H9 (cell line): ENCODE data around the gene DNASE1L3. TPM values are rescaled to one million over a fixed set of nuclear protein-coding genes. Genes with fewer than 3 reads are reported as not detected.

Source experiments
- DNase-seq: peaks from one replicate; pipeline ENCODE4 v3.0.0-alpha.2; 2017
- H2AFZ ChIP-seq: one replicate; pipeline ENCODE4 v1.6.1; 2013; ENCODE audit warnings: mild to moderate bottlenecking, low read length, control low read depth, moderate library complexity
- H2AK5ac ChIP-seq: 2 replicates; pipeline ENCODE4 v1.6.1; 2013; ENCODE audit warnings: low read length, control low read depth, mixed read lengths; ENCODE audit not compliant: insufficient read length
- H2BK120ac ChIP-seq: one replicate; pipeline ENCODE4 v1.6.1; 2013; ENCODE audit warnings: low read depth, mild to moderate bottlenecking, low read length, control low read depth, inconsistent platforms; ENCODE audit not compliant: poor library complexity, severe bottlenecking
- H2BK12ac ChIP-seq: 2 replicates; pipeline ENCODE4 v1.6.1; 2013; ENCODE audit warnings: low read length, control low read depth, mixed read lengths, low read depth; ENCODE audit not compliant: insufficient read length
- H2BK15ac ChIP-seq: 2 replicates; pipeline ENCODE4 v1.6.1; 2013; ENCODE audit warnings: low read depth, low read length, control low read depth
- H2BK20ac ChIP-seq: one replicate; pipeline ENCODE4 v1.6.1; 2013; ENCODE audit warnings: low read depth, mild to moderate bottlenecking, low read length, control low read depth, inconsistent platforms; ENCODE audit not compliant: poor library complexity, severe bottlenecking
- H2BK5ac ChIP-seq: 2 replicates; pipeline ENCODE4 v1.6.1; 2013; ENCODE audit warnings: low read length, control low read depth, mixed read lengths; ENCODE audit not compliant: insufficient read length
- H3K14ac ChIP-seq: 2 replicates; pipeline ENCODE4 v1.6.1; 2013; ENCODE audit warnings: low read length, control low read depth; ENCODE audit not compliant: insufficient read depth
- H3K18ac ChIP-seq: 2 replicates; pipeline ENCODE4 v1.6.1; 2013; ENCODE audit warnings: low read depth, mild to moderate bottlenecking, mixed read lengths, low read length, control low read depth; ENCODE audit not compliant: insufficient read length
- H3K23ac ChIP-seq: 2 replicates; pipeline ENCODE4 v1.6.1; 2013; ENCODE audit warnings: low read length, control low read depth, mixed read lengths, low read depth; ENCODE audit not compliant: insufficient read length
- H3K23me2 ChIP-seq: 2 replicates; pipeline ENCODE4 v1.6.1; 2013; ENCODE audit warnings: low read depth, mild to moderate bottlenecking, mixed read lengths, low read length, control low read depth; ENCODE audit not compliant: insufficient read length, poor library complexity, severe bottlenecking
- H3K27ac ChIP-seq: 2 replicates; pipeline ENCODE4 v1.5.1; 2013; ENCODE audit warnings: low read length, control low read depth, mixed read lengths, low read depth; ENCODE audit not compliant: insufficient read length
- H3K27me3 ChIP-seq: 2 replicates; pipeline ENCODE4 v1.6.1; 2013; ENCODE audit warnings: low read length, control low read depth, inconsistent platforms; ENCODE audit not compliant: insufficient read depth
- H3K4ac ChIP-seq: 2 replicates; pipeline ENCODE4 v1.6.1; 2013; ENCODE audit warnings: low read depth, mild to moderate bottlenecking, control low read depth, inconsistent platforms, low read length, moderate library complexity
- H3K4me1 ChIP-seq: 2 replicates; pipeline ENCODE4 v1.6.1; 2013; ENCODE audit warnings: low read length, control low read depth, inconsistent platforms; ENCODE audit not compliant: insufficient read depth
- H3K4me2 ChIP-seq: 2 replicates; pipeline ENCODE4 v1.6.1; 2013; ENCODE audit warnings: low read length, control low read depth, mixed read lengths; ENCODE audit not compliant: insufficient read length, insufficient read depth
- H3K56ac ChIP-seq: 2 replicates; pipeline ENCODE4 v1.6.1; 2013; ENCODE audit warnings: low read depth, mild to moderate bottlenecking, mixed read lengths, low read length, control low read depth; ENCODE audit not compliant: insufficient read length
- H3K79me1 ChIP-seq: 2 replicates; pipeline ENCODE4 v1.6.1; 2013; ENCODE audit warnings: low read depth, mild to moderate bottlenecking, moderate library complexity, low read length, control low read depth, inconsistent platforms; ENCODE audit not compliant: insufficient read depth, poor library complexity, severe bottlenecking
- H3K79me2 ChIP-seq: 2 replicates; pipeline ENCODE4 v1.6.1; 2013; ENCODE audit warnings: low read length, control low read depth, inconsistent platforms; ENCODE audit not compliant: insufficient read depth
- H3K9ac ChIP-seq: 2 replicates; pipeline ENCODE4 v1.6.1; 2013; ENCODE audit warnings: low read length, control low read depth, mixed read lengths; ENCODE audit not compliant: insufficient read length; ENCODE audit errors: extremely low read depth
- H3K9me3 ChIP-seq: one replicate; pipeline ENCODE4 v1.6.1; 2013; ENCODE audit warnings: low read depth, low read length, inconsistent platforms; ENCODE audit not compliant: control insufficient read depth
- H3T11ph ChIP-seq: one replicate; pipeline ENCODE4 v1.6.1; 2013; ENCODE audit warnings: mild to moderate bottlenecking, low read length, control low read depth, inconsistent platforms
- H4K20me1 ChIP-seq: one replicate; pipeline ENCODE4 v1.6.1; 2013; ENCODE audit not compliant: control insufficient read depth, insufficient read length, insufficient read depth
- H4K5ac ChIP-seq: 2 replicates; pipeline ENCODE4 v1.6.1; 2013; ENCODE audit warnings: low read depth, mild to moderate bottlenecking, mixed read lengths, low read length, control low read depth; ENCODE audit not compliant: insufficient read length
- H4K8ac ChIP-seq: replicated peaks from 2 replicates; pipeline ENCODE4 v1.6.1; 2013; ENCODE audit warnings: low read length, control low read depth, mixed read lengths, low read depth; ENCODE audit not compliant: insufficient read length
- H4K91ac ChIP-seq: 2 replicates; pipeline ENCODE4 v1.6.1; 2013; ENCODE audit warnings: low read depth, mild to moderate bottlenecking, moderate library complexity, mixed read lengths, low read length, control low read depth; ENCODE audit not compliant: insufficient read length
- H3K27ac Mint-ChIP-seq, 3 experiments: 2 replicates in 2 of 3; 3 replicates in 1 of 3; pipeline ENCODE4 v1.8.0; 2020 to 2021; ENCODE audit warnings: mixed read lengths in 3 of 3, mild to moderate bottlenecking in 1 of 3, moderate library complexity in 1 of 3
- H3K27me3 Mint-ChIP-seq: 2 replicates; pipeline ENCODE4 v1.8.0; 2021; ENCODE audit warnings: low read depth, mild to moderate bottlenecking, moderate library complexity, mixed read lengths
- H3K36me3 Mint-ChIP-seq, 3 experiments: 2 replicates in 2 of 3; 3 replicates in 1 of 3; pipeline ENCODE4 v1.8.0; 2020 to 2021; ENCODE audit warnings: low read depth in 3 of 3, mixed read lengths in 3 of 3; ENCODE audit not compliant: insufficient read depth in 1 of 3
- H3K4me1 Mint-ChIP-seq, 2 experiments: 2 replicates each; pipeline ENCODE4 v1.8.0; 2020; ENCODE audit warnings: mixed read lengths in 2 of 2
- H3K4me3 Mint-ChIP-seq, 2 experiments: 2 replicates in 1 of 2; 3 replicates in 1 of 2; pipeline ENCODE4 v1.8.0; 2020 to 2021; ENCODE audit warnings: mild to moderate bottlenecking in 2 of 2, mixed read lengths in 2 of 2, moderate library complexity in 1 of 2
- H3K9me3 Mint-ChIP-seq, 2 experiments: 2 replicates in 1 of 2; 3 replicates in 1 of 2; pipeline ENCODE4 v1.8.0; 2020; ENCODE audit warnings: mild to moderate bottlenecking in 2 of 2, mixed read lengths in 2 of 2, moderate library complexity in 1 of 2
- CTCF ChIP-seq: fragments of 200-600 bp; sonication (generic); conservative IDR thresholded peaks from 3 replicates; pipeline ENCODE4 v1.8.0; 2021; ENCODE audit warnings: antibody characterized with exemption, mild to moderate bottlenecking
- WGBS: extraction: QIAGEN DNeasy Blood & Tissue Kit; methylation state at CpG from one replicate; pipeline ENCODE4 v1.1.7; 2013; ENCODE audit warnings: missing lambda C conversion rate, low lambda C conversion rate, mixed read lengths; ENCODE audit not compliant: insufficient read length; ENCODE audit errors: extremely low coverage; 5-methylcytosine and 5-hydroxymethylcytosine counted together
- total RNA-seq: library from RNA; stranded (reverse); gene quantifications from 2 replicates; pipeline ENCODE4 v1.2.1, GENCODE V29; 2021

DNASE1L3 gene
- total RNA-seq, 1 experiment from 2014 or later: not detected

- no peaks in the 10 kb centered on the region for H3K9me3 ChIP-seq
- H3K9me3 Mint-ChIP-seq: no peaks in the 10 kb centered on the region; a peak in 2 of 5 replicates
- H3K4me2 ChIP-seq: no peak overlapping the region
- no peaks in the 10 kb centered on the region for H3K4me1 ChIP-seq
- no peak overlapping the region for H3K4ac ChIP-seq
- no peak overlapping the region for H4K91ac ChIP-seq
- H3K9ac ChIP-seq: no peak overlapping the region
- H3K36me3 Mint-ChIP-seq: no peaks in the 10 kb centered on the region
- no peak for DNase-seq
- H3K4me1 Mint-ChIP-seq: no peaks in the 10 kb centered on the region; a peak in 1 of 4 replicates
- H3K56ac ChIP-seq: no peak overlapping the region
- H3K4me3 Mint-ChIP-seq: no peak overlapping the region
- H2BK5ac ChIP-seq: no peak overlapping the region
- H3T11ph ChIP-seq: no peak overlapping the region
- peak overlapping the region in 1 of 3 experiments; percentile 28; a peak in 1 of 7 replicates for H3K27ac Mint-ChIP-seq
- no peak overlapping the region for H2AK5ac ChIP-seq
- H2BK12ac ChIP-seq: no peak overlapping the region
- no peaks in the 10 kb centered on the region for H3K79me1 ChIP-seq
- no peaks in the 10 kb centered on the region for H3K23me2 ChIP-seq
- H2BK15ac ChIP-seq: no peak overlapping the region
- H2AFZ ChIP-seq: no peak overlapping the region
- no peaks in the 10 kb centered on the region for H4K20me1 ChIP-seq
- no peak overlapping the region for H4K5ac ChIP-seq
- H3K79me2 ChIP-seq: no peaks in the 10 kb centered on the region
- WGBS: no CpG with 5 or more reads among the region's 4 CpGs
- H2BK120ac ChIP-seq: no peak overlapping the region
- H3K27me3 ChIP-seq: no peaks in the 10 kb centered on the region
- TF ChIP-seq CTCF: no peak
- no peak overlapping the region for H4K8ac ChIP-seq
- H3K18ac ChIP-seq: no peak overlapping the region
- H3K14ac ChIP-seq: no peak overlapping the region
- H3K27me3 Mint-ChIP-seq: peaks cover 17% of the 10 kb centered on the region
- no peak overlapping the region for H3K23ac ChIP-seq
- H2BK20ac ChIP-seq: no peak overlapping the region
- no peak overlapping the region for H3K27ac ChIP-seq
Observed at GRCh38 chr3:58205981-58206380, 4.8 kb downstream of the DNASE1L3 start.
